Measurements from ENCODE around the gene PTH1R. TPM values are rescaled to one million over a fixed set of nuclear protein-coding genes. Genes with fewer than 3 reads are reported as not detected.

PTH1R gene
- total RNA-seq, 4 donors from 2014 or later: 1.8 to 5.4 (median 2.5) TPM

DNA sequence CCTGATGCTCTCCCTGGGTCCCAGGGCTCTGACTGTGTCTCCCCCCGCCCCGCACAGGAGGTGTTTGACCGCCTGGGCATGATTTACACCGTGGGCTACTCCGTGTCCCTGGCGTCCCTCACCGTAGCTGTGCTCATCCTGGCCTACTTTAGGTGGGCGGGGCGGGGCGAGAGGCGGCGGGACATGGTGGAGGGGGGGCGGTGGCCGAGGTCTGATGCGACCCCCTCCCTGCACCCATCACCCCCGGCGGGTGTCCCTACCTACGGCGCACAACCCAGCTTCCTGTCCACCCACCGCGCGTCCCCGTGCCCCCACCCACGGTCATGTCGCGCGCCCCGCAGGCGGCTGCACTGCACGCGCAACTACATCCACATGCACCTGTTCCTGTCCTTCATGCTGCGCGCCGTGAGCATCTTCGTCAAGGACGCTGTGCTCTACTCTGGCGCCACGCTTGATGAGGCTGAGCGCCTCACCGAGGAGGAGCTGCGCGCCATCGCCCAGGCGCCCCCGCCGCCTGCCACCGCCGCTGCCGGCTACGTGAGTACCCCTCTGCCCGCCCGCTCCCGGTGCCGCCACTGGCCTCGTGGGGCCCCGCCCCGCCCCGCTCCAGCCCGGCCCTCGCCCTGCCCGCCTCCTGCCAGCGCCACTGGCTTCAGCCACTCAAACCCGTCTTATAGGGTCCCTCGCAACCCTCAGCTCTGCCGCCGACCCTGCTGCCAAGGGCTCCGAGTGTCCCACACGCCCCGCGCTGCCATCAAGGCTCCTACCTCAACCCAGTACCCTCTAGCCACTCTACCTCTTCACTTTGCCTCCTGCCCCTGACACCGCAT lies 21.0 kb downstream of the PTH1R start:
- H3K4me3 ChIP-seq (ENCODE audit: low read depth, poor library complexity, severe bottlenecking): no peak overlapping the region
- no peak for DNase-seq (ENCODE audit: low spot score in 2 of 2)
- intact Hi-C loops (cut with DNase I; ENCODE audit: low total_unique reads): loop anchor here (5.0 kb wide), 1 partner anchor 191 kb away; no protein-coding TSS in a partner anchor
- WGBS, 2 donors: 32 to 50% methylated on average over 38 to 70 of the region's 71 CpGs
- TF ChIP-seq POLR2A (IDR thresholded peaks at IDR 0.05): no peak
- TF ChIP-seq, protein P1, sequence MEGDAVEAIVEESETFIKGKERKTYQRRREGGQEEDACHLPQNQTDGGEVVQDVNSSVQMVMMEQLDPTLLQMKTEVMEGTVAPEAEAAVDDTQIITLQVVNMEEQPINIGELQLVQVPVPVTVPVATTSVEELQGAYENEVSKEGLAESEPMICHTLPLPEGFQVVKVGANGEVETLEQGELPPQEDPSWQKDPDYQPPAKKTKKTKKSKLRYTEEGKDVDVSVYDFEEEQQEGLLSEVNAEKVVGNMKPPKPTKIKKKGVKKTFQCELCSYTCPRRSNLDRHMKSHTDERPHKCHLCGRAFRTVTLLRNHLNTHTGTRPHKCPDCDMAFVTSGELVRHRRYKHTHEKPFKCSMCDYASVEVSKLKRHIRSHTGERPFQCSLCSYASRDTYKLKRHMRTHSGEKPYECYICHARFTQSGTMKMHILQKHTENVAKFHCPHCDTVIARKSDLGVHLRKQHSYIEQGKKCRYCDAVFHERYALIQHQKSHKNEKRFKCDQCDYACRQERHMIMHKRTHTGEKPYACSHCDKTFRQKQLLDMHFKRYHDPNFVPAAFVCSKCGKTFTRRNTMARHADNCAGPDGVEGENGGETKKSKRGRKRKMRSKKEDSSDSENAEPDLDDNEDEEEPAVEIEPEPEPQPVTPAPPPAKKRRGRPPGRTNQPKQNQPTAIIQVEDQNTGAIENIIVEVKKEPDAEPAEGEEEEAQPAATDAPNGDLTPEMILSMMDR (IDR thresholded peaks at IDR 0.05): no peak

DNA sequence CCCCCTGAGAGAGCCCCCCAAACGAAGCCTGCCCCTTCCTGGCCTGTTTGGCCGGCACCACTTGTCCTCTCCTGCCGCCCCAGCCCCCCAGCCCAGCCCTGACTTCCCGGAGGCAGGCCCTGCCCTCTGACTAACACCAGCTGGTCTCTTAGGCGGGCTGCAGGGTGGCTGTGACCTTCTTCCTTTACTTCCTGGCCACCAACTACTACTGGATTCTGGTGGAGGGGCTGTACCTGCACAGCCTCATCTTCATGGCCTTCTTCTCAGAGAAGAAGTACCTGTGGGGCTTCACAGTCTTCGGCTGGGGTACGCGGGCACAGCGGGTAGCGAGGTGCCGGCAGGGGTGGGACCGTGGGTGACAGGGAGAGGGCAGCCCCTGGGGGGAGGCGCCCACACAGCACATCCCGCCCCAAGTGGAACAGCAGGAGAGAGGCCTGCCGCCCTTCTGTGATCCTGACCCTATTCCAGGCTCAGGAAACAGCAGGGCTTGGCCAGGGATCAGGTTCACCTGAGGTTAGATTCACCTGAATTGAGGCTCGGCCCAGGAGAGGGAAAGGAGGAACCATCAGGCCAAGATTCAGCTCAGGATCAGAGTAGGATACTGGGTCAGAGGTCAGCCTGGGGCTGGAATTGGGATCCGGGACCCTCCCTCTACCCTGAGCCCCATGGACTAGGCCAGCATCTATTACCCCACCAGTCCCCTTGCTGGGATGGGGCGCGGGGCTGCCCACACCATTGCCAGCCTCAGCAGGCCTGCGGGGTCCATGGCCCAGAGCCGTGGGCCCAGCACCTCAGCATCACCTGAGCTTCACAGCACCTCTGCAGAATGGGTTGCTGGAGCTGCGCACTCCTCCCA lies 21.9 kb downstream of the PTH1R start:
- intact Hi-C loops (cut with DNase I; ENCODE audit: low total_unique reads): loop anchor here (5.0 kb wide), 1 partner anchor 192 kb away; no protein-coding TSS in a partner anchor
- H3K4me3 ChIP-seq (ENCODE audit: low read depth, poor library complexity, severe bottlenecking): no peak overlapping the region
- WGBS, 2 donors: 82 to 88% methylated on average over 20 to 21 of the region's 22 CpGs
- TF ChIP-seq, protein P1 (IDR thresholded peaks at IDR 0.05): no peak
- TF ChIP-seq POLR2A (IDR thresholded peaks at IDR 0.05): no peak
- no peak for DNase-seq (ENCODE audit: low spot score in 2 of 2)

DNA sequence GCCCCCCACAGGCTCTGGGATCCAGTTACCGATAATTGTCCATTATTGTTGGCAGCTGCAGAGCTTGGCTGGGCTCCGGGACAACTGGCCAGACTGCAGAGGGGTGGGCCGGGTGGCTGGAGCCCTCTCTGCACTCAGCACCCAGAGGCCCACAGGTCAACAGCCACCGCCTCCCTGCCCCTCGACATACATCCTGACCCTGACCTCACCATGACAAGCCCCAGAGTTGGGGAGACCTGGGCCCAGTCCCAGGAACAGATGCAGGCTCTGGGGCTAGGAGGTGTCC lies 22.4 kb downstream of the PTH1R start:
- no peak for DNase-seq (ENCODE audit: low spot score in 2 of 2)
- no peak for TF ChIP-seq POLR2A (IDR thresholded peaks at IDR 0.05)
- TF ChIP-seq, protein P1 (IDR thresholded peaks at IDR 0.05): no peak
- no peak overlapping the region for H3K4me3 ChIP-seq (ENCODE audit: low read depth, poor library complexity, severe bottlenecking)
- 61 to 78% methylated on average over 4 to 5 of the region's 5 CpGs for WGBS, 2 donors
- intact Hi-C loops (cut with DNase I; ENCODE audit: low total_unique reads): no loop called here

DNA sequence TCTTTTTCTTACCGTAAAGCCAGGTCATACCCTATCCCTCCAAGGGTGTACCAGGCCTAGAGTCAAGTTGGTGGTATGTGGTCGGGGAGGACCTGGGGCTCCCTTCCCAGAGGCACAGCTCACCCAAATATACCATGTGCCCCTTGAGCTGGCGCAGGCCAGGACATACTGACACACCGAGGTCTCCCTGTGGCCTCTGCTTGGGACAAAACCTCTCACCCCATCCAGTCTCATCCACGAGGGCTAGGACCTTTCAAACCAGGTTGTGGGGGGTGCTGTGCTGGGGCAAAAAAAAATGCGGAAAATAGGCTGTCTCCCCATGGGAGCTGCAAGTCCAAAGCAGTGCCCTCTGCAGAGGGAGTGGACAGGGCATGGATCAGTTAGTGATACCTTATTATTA lies 22.8 kb downstream of the PTH1R start:
- DNase-seq (ENCODE audit: low spot score in 2 of 2): no peak
- 86 to 89% methylated on average over 6 of the region's 6 CpGs for WGBS, 2 donors
- TF ChIP-seq, protein P1 (IDR thresholded peaks at IDR 0.05): no peak
- no peak for TF ChIP-seq POLR2A (IDR thresholded peaks at IDR 0.05)
- intact Hi-C loops (cut with DNase I; ENCODE audit: low total_unique reads): no loop called here
- H3K4me3 ChIP-seq (ENCODE audit: low read depth, poor library complexity, severe bottlenecking): no peak overlapping the region

DNA sequence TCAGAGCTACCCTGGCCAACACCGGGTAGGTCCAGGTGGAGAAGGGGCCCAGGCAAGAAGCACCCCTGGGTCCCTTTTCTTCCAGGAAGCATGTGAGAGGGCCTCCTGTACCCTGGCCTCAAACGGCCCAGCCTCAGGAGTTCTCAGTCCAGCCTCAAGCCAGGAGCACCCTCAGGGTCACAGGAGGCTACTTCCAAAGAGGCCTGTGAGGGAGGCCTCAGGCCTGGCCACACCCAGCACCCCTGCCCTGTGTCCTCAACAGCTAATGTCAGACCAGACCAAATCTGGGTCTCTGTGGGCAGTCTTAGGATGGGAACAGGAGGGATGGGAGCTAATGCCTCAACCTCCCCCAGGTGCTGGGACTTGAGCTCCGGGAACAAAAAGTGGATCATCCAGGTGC lies 23.5 kb downstream of the PTH1R start:
- H3K4me3 ChIP-seq (ENCODE audit: low read depth, poor library complexity, severe bottlenecking): no peak overlapping the region
- no peak for DNase-seq (ENCODE audit: low spot score in 2 of 2)
- WGBS, 2 donors: 72 to 89% methylated on average over 3 of the region's 3 CpGs
- intact Hi-C loops (cut with DNase I; ENCODE audit: low total_unique reads): no loop called here
- TF ChIP-seq, protein P1 (IDR thresholded peaks at IDR 0.05): no peak
- TF ChIP-seq POLR2A (IDR thresholded peaks at IDR 0.05): no peak
